Measurements from ENCODE around the gene EMX2.
"Not testable (repeated sequence)": the region's sequence is repeated elsewhere in the genome, so short reads cannot be mapped to it uniquely, and the experiment has no call there.

The EMX2 gene

DNA sequence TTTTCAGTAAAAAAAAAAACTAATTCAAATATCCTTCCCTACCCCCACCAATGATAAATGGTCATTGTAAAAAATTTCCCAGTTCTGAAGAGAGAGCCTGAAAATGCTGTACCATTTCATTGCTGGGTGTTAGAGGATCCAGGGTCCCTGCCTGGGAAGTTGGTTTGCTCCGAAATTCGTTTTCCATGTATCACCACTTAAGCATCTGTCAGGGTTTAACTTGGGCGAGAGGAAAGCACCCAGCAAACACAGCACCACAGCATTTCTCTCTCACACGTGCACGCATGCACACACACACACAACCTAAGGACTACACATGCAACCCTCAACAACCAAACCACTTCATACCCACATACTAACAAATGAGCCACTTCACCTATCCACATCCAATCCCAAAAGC is 42.1 kb upstream of the EMX2 start:
- no peak overlapping the region for H3K27ac ChIP-seq
- H3K27me3 ChIP-seq (replicated peaks): no peaks in the 10 kb centered on the region
- no peak for DNase-seq
- in situ Hi-C loops (cut with HindIII; ENCODE audit: low pct_ligation_motif_present, low sequenced_read_pairs): no loop called here
- H3K4me3 ChIP-seq (ENCODE audit: low read depth, low read length): no peak overlapping the region
- H3K36me3 ChIP-seq (replicated peaks): no peaks in the 10 kb centered on the region
- TF ChIP-seq CTCF (IDR thresholded peaks at IDR 0.05; ENCODE audit: low read depth, low read length, missing control alignments): no peak

DNA sequence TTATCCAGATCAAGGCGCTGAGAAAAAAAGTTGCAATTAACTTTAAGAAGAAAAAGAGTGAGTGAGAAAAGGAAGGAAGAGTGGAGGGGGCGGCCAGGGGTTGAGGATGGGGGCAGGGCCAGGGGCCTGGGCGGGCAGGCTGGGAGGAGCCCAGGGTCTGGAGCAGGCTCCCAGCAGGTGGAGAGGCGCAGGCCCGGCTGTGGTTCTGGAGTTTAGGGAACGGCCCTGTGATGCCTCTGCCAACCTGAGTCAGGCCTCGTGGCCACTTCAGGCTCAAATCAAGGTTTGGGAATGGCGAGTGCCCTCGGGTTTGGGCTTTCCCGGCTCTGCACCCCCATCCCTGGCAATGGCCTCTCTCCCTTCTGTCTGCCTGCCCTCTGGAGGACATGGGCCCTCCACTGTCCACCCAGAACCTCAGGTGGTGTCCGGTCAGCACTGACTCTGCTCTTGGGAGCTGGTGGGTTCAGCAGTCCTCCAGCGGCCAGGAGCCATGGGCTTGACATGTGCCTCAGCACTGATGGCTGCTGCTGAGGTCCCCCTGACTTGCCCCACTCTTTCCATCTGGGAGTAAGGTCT is 41.0 kb upstream of the EMX2 start:
- in situ Hi-C loops (cut with HindIII; ENCODE audit: low pct_ligation_motif_present, low sequenced_read_pairs): no loop called here
- no peaks in the 10 kb centered on the region for H3K27me3 ChIP-seq (replicated peaks)
- no peak for TF ChIP-seq CTCF (IDR thresholded peaks at IDR 0.05; ENCODE audit: low read depth, low read length, missing control alignments)
- no peak overlapping the region for H3K4me3 ChIP-seq (ENCODE audit: low read depth, low read length)
- no peaks in the 10 kb centered on the region for H3K36me3 ChIP-seq (replicated peaks)
- H3K27ac ChIP-seq: no peak overlapping the region
- no peak for DNase-seq

DNA sequence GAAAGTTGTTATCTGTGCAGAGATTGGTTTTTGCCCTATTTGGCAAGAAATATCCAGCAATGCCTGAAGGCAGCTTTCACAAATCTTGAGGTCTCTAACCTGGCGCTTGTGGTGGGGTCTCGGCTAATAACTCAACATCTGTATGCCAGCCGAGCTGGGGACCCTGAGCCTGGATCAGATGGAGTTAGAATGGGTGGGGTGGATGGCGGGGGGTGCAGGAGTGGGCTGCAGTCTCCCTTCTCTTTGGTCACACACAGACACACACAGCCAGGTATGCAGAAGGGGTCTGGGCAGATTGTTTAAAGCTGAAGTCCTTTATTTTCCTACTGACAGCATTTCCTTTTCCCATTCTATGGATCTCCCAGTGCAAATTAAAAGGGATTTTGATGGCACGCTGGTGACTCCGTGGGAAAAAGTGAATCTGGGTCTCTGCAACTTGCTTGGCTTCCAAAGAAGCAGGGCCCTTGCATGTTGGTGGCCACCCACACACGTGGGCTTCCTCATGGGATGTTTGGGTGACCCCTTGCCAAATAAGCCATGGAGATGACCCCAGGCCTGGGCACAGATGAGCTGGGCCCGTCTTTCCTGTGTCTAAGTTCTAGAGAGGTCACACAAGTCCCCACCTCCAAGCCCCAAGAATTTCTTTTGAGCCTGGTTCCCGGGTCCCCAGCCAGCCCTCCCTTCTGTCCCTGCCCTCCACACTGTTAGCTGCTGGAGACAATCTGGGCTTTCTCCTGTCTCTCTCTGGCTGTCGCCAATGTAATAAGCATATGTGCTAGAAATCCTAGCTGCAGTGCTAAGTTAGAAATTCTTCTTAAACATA is 39.9 kb upstream of the EMX2 start:
- Histone ChIP-seq H3K27me3 (replicated peaks) (no peaks in the 10 kb centered on the region), H3K27ac (no peak overlapping the region), H3K36me3 (replicated peaks) (no peaks in the 10 kb centered on the region), H3K4me3 (ENCODE audit: low read depth, low read length) (no peak overlapping the region)
- in situ Hi-C loops (cut with HindIII; ENCODE audit: low pct_ligation_motif_present, low sequenced_read_pairs): no loop called here
- no peak for DNase-seq
- no peak for TF ChIP-seq CTCF (IDR thresholded peaks at IDR 0.05; ENCODE audit: low read depth, low read length, missing control alignments)

- DNase-seq: no peak
- no peak overlapping the region for H3K27ac ChIP-seq
- no peak for TF ChIP-seq CTCF (IDR thresholded peaks at IDR 0.05; ENCODE audit: low read depth, low read length, missing control alignments)
- H3K27me3 ChIP-seq (replicated peaks): no peaks in the 10 kb centered on the region
- in situ Hi-C loops (cut with HindIII; ENCODE audit: low pct_ligation_motif_present, low sequenced_read_pairs): no loop called here
- H3K4me3 ChIP-seq (ENCODE audit: low read depth, low read length): no peak overlapping the region
- no peaks in the 10 kb centered on the region for H3K36me3 ChIP-seq (replicated peaks)
Observed at GRCh38 chr10:117503244-117504205, 39.0 kb upstream of the EMX2 start.

GRCh38 chr10:117504562-117504961 is 38.0 kb upstream of the EMX2 start:
- in situ Hi-C loops (cut with HindIII; ENCODE audit: low pct_ligation_motif_present, low sequenced_read_pairs): no loop called here
- no peak for DNase-seq
- H3K27me3 ChIP-seq (replicated peaks): no peaks in the 10 kb centered on the region

DNA sequence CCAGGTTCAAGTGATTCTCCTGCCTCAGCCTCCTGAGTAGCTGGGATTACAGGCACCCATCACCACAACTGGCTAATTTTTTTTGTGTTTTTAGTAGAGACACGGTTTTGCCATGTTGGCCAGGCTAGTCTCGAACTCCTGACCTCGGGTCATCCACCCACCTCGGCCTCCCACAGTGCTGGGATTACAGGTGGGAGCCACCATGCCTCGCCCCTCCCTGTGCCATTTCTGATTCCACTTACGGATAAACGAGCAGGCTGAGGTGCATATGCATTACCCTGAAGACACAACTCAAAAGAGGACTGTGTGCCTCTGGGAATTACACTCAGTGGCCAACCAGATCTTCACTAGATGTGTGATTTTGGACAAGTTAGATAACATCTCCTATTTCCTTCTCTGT is 35.5 kb upstream of the EMX2 start:
- H3K4me3 ChIP-seq (ENCODE audit: low read depth, low read length); DNase-seq; H3K36me3 ChIP-seq (replicated peaks); H3K27me3 ChIP-seq (replicated peaks); in situ Hi-C loops (cut with HindIII; ENCODE audit: low pct_ligation_motif_present, low sequenced_read_pairs); H3K27ac ChIP-seq: not testable (repeated sequence)

More at GRCh38 chr10:117504562-117504961, 38.0 kb upstream of the EMX2 start:
- Histone ChIP-seq H3K4me3 (ENCODE audit: low read depth, low read length) (no peak overlapping the region), H3K36me3 (replicated peaks) (no peaks in the 10 kb centered on the region), H3K27ac (no peak overlapping the region)
- TF ChIP-seq CTCF (IDR thresholded peaks at IDR 0.05; ENCODE audit: low read depth, low read length, missing control alignments): no peak
